Caki2 (cell line): Measurements from ENCODE around the gene RASD1. TPM values are rescaled to one million over a fixed set of nuclear protein-coding genes. Genes with fewer than 3 reads are reported as not detected.

Experiments
- total RNA-seq: library from RNA; depleted of rRNA; stranded (reverse); fragments of >200 nt; shearing (Covaris generic); gene quantifications from 2 replicates; pipeline ENCODE4 v1.2.3, GENCODE V29; 2014; ENCODE audit warnings: low replicate concordance; rRNA removed

Gene RASD1
- total RNA-seq, 1 experiment from 2014 or later, result not detected

Other genes starting within 250 kb of the RASD1 start
- 68.5 and 89.0 TPM in 2 replicates for gene COPS3, start 215.1 kb downstream of the RASD1 start, total RNA-seq
- 13.2 and 87.7 TPM in 2 replicates for gene NT5M, start 193.0 kb downstream of the RASD1 start, total RNA-seq
- 17.0 and 19.6 TPM in 2 replicates for gene MED9, start 19.4 kb downstream of the RASD1 start, total RNA-seq
- gene PEMT, start 95.3 kb upstream of the RASD1 start, total RNA-seq, result 18.9 and 25.6 TPM in 2 replicates
- 7.6 and 14.8 TPM in 2 replicates for gene RAI1, start 185.1 kb upstream of the RASD1 start, total RNA-seq